ENCODE results near the gene TMEM150B.

- TF ChIP-seq CTCF (IDR thresholded peaks at IDR 0.05): no peak
- TF ChIP-seq EZH2 (IDR thresholded peaks at IDR 0.05): no peak
- TF ChIP-seq EZH2phosphoT487 (IDR thresholded peaks at IDR 0.05): no peak
Measured at GRCh38 chr19:55310498-55310897, 14.6 kb downstream of the TMEM150B start.
